HG02973 (cell line): ENCODE results near the gene BCL11A.

Source experiments
- ATAC-seq: cut with Tn5 transposase; IDR thresholded peaks from one replicate; pipeline ENCODE4 v1.9.1; 2021; ENCODE audit warnings: moderate library complexity; ENCODE audit not compliant: unreplicated experiment

BCL11A gene

GRCh38 chr2:60546756-60547420 is 6.6 kb downstream of the BCL11A start:
- ATAC-seq = no peak

GRCh38 chr2:60544954-60545560 is 8.4 kb downstream of the BCL11A start:
- no peak for ATAC-seq

DNA sequence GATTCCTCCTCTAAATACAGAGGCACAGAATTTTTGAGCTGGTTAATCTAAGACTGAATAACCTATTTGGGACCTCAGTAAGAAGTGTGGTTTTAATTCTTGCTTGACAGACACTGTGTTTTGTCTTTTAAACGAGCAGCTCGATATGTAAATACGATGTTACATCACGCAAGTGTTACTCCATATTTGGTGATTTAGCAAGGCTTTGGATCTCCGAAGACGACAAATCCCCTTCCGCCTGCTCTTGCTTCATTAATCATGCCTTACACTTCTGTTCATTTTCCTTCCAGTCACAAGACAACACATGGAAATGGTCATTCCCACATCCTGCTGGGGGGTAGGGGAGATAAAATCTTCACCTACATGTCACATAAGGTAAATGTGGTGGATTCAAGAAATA is 9.4 kb downstream of the BCL11A start:
- ATAC-seq = no peak

- ATAC-seq = no peak
Measured at GRCh38 chr2:60541056-60541651, 12.3 kb downstream of the BCL11A start.

DNA sequence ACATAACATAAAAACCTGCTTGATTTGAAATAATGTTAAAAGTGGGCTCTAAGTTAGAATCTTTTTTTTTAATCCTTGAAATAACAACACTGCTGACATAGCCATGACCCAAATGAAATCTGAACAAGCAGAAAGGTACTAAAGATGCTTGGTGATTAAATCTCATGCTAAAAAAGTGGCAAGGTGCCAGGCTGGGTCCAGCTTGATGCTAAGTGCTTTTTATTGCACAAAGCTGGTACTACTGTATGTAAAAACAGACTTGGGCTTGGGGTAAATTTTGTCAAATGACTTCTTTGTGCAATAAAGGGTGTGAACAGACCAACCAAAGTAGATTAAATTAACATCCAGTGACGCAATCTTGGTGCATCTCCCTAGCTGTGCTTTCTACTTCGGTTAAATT is 13.4 kb downstream of the BCL11A start:
- ATAC-seq = no peak

DNA sequence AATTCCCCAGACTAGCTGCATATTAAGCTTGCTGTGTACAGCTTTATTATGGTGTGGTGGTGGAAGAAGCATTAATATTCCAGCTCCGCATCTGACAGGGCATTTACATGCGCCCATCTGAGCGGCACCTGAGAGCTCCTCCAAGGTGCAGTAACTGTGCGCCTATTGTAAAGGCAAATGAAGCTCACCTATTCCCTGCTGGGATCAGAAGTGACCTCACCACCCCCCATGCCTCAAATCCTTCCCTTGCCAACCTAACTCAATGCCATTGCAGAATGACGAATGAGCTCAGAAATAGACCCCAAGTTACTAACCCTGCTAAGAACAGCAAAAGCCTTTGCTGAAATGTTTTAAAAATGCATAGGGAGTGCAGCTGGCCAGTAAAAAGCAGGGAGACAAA is 14.3 kb downstream of the BCL11A start:
- ATAC-seq = no peak

DNA sequence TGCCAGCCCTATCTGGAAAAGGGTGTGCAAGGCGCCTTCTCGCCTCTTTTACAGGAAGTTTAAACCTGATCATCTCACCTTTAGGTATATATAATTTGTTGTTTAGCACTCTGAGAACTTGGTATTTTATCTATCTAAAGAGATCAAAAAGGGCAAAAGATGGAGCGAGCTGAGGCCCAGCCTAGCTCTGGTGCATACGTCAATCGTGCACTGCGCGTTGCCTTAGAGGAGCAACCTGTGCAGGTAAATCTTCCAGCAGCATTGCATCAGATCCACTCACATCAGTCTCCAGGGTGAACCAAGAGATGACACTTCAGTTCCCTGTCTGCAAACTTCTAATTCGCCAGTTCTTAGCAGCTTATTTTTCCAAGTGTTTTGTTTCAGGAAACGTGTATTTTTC is 15.4 kb downstream of the BCL11A start:
- ATAC-seq = no peak

DNA sequence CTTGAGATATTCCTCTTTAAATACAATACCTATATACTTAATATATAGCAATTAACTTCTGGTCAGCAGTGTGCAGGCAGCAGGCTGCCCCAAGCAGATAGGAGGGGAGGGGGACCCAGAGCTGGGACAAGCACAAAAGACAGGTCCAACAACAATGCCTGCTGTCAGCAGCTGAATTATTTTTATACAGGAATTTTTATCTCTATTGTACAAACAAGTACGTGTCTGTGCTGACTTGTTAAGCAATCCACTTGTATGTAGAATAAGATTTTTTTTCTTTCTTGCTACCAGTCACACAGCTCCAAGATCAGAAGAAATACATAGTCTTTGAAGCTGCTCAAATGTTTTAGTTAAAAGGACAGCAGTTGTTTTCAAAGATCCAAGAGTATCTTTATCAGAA is 16.7 kb downstream of the BCL11A start:
- no peak for ATAC-seq

DNA sequence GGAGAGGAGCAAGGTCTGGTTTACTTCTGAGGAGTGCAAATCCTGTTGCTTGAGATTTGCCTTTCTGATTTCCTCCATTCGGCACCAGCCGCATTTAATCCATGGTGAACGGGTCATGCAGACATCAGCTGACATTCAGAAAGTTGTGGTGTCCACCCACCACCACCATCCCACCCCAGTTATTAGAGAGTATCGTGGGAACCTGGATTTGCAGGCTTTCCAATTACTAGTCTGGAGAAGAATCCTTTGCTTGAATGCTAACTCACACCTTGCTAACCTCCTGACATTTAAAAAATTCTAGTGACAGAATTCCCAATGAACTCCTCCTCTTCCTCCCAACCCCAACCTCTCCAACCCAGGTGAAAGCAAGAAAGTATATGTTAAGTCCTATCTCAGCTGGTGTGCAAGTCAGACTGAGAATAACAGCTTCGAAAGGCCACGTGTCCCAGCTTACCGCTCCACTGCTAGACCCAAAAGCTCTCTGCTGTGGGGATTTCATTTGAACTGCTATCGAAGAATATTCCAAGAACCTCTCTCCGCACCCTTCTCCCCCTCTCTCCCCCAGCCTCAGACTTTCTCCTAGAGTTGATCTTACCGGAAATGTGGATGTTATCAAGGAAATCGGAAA is 17.7 kb downstream of the BCL11A start:
- ATAC-seq = peak; percentile 82

GRCh38 chr2:60534892-60535684 is 18.4 kb downstream of the BCL11A start:
- no peak for ATAC-seq

GRCh38 chr2:60534052-60534685 is 19.3 kb downstream of the BCL11A start:
- no peak for ATAC-seq

DNA sequence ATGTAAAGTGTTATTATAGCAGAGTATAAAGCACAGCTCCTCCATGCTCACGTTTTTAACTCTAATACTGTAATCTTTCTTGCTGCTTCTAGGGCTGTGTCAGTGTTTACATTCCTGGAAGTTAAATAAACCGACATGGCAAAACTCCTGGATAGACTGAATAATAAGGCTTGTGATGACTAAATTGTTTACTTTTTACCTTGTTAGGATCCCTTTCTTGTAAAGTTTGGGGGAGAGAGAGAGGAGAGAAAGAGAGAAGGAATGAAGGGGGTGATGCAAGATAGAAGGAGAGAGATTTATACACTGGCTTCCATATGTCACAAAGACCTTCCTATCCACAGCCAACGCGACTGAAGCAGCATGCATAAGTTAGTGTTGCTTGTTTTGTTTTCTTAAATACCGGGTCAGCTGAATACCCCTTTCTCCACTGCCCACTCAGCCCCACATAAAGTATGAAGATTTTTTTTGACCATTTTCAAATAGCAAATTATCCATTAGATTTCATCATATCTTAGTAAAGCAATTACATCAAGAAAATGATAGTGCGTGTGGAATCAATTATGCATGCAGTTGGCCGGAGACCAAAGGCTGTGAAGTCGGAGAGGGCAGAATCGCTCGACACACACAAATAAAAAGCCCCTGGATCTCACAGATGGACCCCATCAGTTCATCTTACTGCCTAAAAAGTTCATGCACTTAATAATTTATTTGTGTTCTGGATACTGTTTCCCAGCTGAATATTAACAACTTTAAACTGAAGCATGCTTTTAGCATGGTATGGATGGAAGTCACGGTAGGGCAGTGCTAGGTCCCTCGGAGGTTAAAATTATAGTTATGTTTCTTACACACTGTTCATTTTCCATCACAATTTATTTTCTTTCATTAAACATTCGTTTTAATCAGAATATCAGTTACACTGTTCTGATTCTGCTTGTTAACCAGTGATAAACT is 20.1 kb downstream of the BCL11A start:
- no peak for ATAC-seq

- ATAC-seq = no peak
Measured at GRCh38 chr2:60532421-60532820, 21.0 kb downstream of the BCL11A start.

DNA sequence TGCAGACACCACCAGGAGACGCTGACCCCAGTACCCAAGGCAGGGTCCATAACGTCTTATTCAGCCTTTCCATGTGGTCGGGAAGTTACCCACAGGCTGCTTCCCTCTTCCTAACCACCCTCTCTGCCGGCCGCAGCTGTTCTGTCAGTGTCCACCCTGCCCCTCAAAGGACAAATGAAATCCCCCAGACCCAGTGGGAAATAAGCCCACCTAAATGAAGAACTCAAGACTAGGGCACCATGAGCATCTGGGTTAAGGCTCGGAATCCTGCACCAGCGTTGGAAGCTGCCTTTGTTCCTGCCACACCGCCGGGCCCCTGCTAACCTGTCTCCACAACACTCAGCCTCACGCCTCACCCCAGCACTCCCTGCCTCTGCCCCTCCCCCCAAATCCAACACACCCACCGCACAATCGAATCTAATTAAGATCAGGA is 21.7 kb downstream of the BCL11A start:
- no peak for ATAC-seq

- ATAC-seq = peak; percentile 46
Measured at GRCh38 chr2:60530660-60531281, 22.7 kb downstream of the BCL11A start.

GRCh38 chr2:60529785-60530627 is 23.4 kb downstream of the BCL11A start:
- no peak for ATAC-seq

GRCh38 chr2:60529136-60529784 is 24.2 kb downstream of the BCL11A start:
- no peak for ATAC-seq
